ENCODE measurements around the gene PSME2. TPM values are rescaled to one million over a fixed set of nuclear protein-coding genes. Genes with fewer than 3 reads are reported as not detected.

Gene PSME2
- polyA plus RNA-seq, 1 donor from 2014 or later = 73.3 TPM

GRCh38 chr14:24098927-24099813 is 47.2 kb downstream of the PSME2 start:
- Histone ChIP-seq H3K27me3 (ENCODE audit: insufficient read depth, low read depth, low read length) (peaks cover 10% of the 10 kb centered on the region), H3K27ac (ENCODE audit: low read length) (no peak overlapping the region), H3K4me3 (ENCODE audit: low read length) (no peak overlapping the region), H3K4me2 (ENCODE audit: low read length) (no peak overlapping the region), H3K79me2 (replicated peaks; ENCODE audit: insufficient read depth, low read length) (no peaks in the 10 kb centered on the region), H4K20me1 (ENCODE audit: insufficient read depth) (no peaks in the 10 kb centered on the region), H3K9me2 (ENCODE audit: insufficient read depth, low read length) (no peaks in the 10 kb centered on the region), H2AFZ (ENCODE audit: low read depth, low read length) (no peak overlapping the region), H3K9me3 (ENCODE audit: low read length) (no peaks in the 10 kb centered on the region), H3F3A (ENCODE audit: insufficient read depth, low read length, poor library complexity, severe bottlenecking) (no peaks in the 10 kb centered on the region), H3K36me3 (ENCODE audit: insufficient read depth, low read length) (no peaks in the 10 kb centered on the region), H3K9ac (ENCODE audit: low read length) (no peak overlapping the region)
- no peak for TF ChIP-seq EP300 (conservative IDR thresholded peaks at IDR 0.05; ENCODE audit: poor library complexity, severe bottlenecking)
- TF ChIP-seq EZH2 (IDR thresholded peaks at IDR 0.05; ENCODE audit: borderline replicate concordance, insufficient read depth, low read length, poor library complexity, severe bottlenecking) = no peak
- TF ChIP-seq, protein P1, sequence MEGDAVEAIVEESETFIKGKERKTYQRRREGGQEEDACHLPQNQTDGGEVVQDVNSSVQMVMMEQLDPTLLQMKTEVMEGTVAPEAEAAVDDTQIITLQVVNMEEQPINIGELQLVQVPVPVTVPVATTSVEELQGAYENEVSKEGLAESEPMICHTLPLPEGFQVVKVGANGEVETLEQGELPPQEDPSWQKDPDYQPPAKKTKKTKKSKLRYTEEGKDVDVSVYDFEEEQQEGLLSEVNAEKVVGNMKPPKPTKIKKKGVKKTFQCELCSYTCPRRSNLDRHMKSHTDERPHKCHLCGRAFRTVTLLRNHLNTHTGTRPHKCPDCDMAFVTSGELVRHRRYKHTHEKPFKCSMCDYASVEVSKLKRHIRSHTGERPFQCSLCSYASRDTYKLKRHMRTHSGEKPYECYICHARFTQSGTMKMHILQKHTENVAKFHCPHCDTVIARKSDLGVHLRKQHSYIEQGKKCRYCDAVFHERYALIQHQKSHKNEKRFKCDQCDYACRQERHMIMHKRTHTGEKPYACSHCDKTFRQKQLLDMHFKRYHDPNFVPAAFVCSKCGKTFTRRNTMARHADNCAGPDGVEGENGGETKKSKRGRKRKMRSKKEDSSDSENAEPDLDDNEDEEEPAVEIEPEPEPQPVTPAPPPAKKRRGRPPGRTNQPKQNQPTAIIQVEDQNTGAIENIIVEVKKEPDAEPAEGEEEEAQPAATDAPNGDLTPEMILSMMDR (IDR thresholded peaks at IDR 0.05; ENCODE audit: poor library complexity, severe bottlenecking) = no peak
- TF ChIP-seq, protein P2, sequence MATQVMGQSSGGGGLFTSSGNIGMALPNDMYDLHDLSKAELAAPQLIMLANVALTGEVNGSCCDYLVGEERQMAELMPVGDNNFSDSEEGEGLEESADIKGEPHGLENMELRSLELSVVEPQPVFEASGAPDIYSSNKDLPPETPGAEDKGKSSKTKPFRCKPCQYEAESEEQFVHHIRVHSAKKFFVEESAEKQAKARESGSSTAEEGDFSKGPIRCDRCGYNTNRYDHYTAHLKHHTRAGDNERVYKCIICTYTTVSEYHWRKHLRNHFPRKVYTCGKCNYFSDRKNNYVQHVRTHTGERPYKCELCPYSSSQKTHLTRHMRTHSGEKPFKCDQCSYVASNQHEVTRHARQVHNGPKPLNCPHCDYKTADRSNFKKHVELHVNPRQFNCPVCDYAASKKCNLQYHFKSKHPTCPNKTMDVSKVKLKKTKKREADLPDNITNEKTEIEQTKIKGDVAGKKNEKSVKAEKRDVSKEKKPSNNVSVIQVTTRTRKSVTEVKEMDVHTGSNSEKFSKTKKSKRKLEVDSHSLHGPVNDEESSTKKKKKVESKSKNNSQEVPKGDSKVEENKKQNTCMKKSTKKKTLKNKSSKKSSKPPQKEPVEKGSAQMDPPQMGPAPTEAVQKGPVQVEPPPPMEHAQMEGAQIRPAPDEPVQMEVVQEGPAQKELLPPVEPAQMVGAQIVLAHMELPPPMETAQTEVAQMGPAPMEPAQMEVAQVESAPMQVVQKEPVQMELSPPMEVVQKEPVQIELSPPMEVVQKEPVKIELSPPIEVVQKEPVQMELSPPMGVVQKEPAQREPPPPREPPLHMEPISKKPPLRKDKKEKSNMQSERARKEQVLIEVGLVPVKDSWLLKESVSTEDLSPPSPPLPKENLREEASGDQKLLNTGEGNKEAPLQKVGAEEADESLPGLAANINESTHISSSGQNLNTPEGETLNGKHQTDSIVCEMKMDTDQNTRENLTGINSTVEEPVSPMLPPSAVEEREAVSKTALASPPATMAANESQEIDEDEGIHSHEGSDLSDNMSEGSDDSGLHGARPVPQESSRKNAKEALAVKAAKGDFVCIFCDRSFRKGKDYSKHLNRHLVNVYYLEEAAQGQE (IDR thresholded peaks at IDR 0.05; ENCODE audit: borderline replicate concordance) = no peak
- no peak for TF ChIP-seq RAD21 (conservative IDR thresholded peaks at IDR 0.05)
- TF ChIP-seq SMC3 (conservative IDR thresholded peaks at IDR 0.05; ENCODE audit: poor library complexity) = no peak
- TF ChIP-seq MXI1 (conservative IDR thresholded peaks at IDR 0.05; ENCODE audit: poor library complexity, severe bottlenecking) = no peak
- TF ChIP-seq TAF1 (IDR thresholded peaks at IDR 0.05; ENCODE audit: low read depth) = no peak
- TF ChIP-seq POLR2AphosphoS5 (IDR thresholded peaks at IDR 0.05) = no peak

DNA sequence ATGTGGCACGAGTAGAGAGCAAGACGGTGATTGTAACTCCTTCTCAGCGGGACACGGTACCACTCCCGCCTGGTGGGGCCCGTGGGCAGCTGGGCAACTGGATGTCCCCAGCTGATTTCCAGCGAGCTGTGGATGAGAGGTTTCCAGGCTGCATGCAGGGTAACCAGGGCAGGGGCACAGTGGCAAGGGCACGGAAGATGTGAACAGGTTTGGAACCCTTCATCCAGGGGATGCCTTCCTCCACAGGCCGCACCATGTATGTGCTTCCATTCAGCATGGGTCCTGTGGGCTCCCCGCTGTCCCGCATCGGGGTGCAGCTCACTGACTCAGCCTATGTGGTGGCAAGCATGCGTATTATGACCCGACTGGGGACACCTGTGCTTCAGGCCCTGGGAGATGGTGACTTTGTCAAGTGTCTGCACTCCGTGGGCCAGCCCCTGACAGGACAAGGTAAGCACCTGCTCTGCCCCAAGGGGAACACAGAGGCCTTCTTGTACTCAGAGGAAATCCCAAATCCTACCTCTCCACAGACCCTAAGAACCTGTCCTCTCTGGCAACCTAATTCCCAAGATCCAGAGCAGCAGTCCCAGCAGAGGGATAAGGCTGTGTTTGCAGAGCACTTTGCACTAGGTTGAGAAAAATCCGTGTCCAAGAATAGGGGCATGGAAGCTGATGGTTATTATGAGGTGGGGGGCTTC is 48.0 kb downstream of the PSME2 start:
- TF ChIP-seq TAF1 (IDR thresholded peaks at IDR 0.05; ENCODE audit: low read depth) (no peak), MXI1 (conservative IDR thresholded peaks at IDR 0.05; ENCODE audit: poor library complexity, severe bottlenecking) (no peak), RAD21 (conservative IDR thresholded peaks at IDR 0.05) (no peak), EZH2 (IDR thresholded peaks at IDR 0.05; ENCODE audit: borderline replicate concordance, insufficient read depth, low read length, poor library complexity, severe bottlenecking) (no peak), SMC3 (conservative IDR thresholded peaks at IDR 0.05; ENCODE audit: poor library complexity) (no peak), POLR2AphosphoS5 (IDR thresholded peaks at IDR 0.05) (no peak), EP300 (conservative IDR thresholded peaks at IDR 0.05; ENCODE audit: poor library complexity, severe bottlenecking) (no peak)
- TF ChIP-seq, protein P1 (IDR thresholded peaks at IDR 0.05; ENCODE audit: poor library complexity, severe bottlenecking) = no peak
- TF ChIP-seq, protein P2 (IDR thresholded peaks at IDR 0.05; ENCODE audit: borderline replicate concordance) = no peak

More for the DNA sequence above, 48.0 kb downstream of the PSME2 start:
- no peak overlapping the region for H2AFZ ChIP-seq (ENCODE audit: low read depth, low read length)
- peaks cover 16% of the 10 kb centered on the region for H3K27me3 ChIP-seq (ENCODE audit: insufficient read depth, low read depth, low read length)
- no peak overlapping the region for H3K9ac ChIP-seq (ENCODE audit: low read length)
- H3K4me3 ChIP-seq (ENCODE audit: low read length) = no peak overlapping the region
- no peaks in the 10 kb centered on the region for H4K20me1 ChIP-seq (ENCODE audit: insufficient read depth)
- H3K36me3 ChIP-seq (ENCODE audit: insufficient read depth, low read length) = no peaks in the 10 kb centered on the region
- H3F3A ChIP-seq (ENCODE audit: insufficient read depth, low read length, poor library complexity, severe bottlenecking) = no peaks in the 10 kb centered on the region
- no peaks in the 10 kb centered on the region for H3K9me2 ChIP-seq (ENCODE audit: insufficient read depth, low read length)
- H3K27ac ChIP-seq (ENCODE audit: low read length) = no peak overlapping the region
- no peaks in the 10 kb centered on the region for H3K9me3 ChIP-seq (ENCODE audit: low read length)
- no peaks in the 10 kb centered on the region for H3K79me2 ChIP-seq (replicated peaks; ENCODE audit: insufficient read depth, low read length)
- H3K4me2 ChIP-seq (ENCODE audit: low read length) = no peak overlapping the region

Data from neural cell (in vitro differentiated cells).